GM12875 (cell line): ENCODE results near the gene NOSTRIN.
"Not testable (repeated sequence)": the region's sequence is repeated elsewhere in the genome, so short reads cannot be mapped to it uniquely, and the experiment has no call there.

ENCODE experiments used
- H3K4me3 ChIP-seq: one replicate; pipeline ENCODE4 v1.5.1; 2011; ENCODE audit warnings: low read depth, low read length, control low read depth
- CTCF ChIP-seq: IDR thresholded peaks from 2 replicates; pipeline ENCODE4 v1.5.1; 2011; ENCODE audit warnings: low read depth, mild to moderate bottlenecking, control low read depth, inconsistent platforms, low read length, moderate library complexity, borderline replicate concordance; ENCODE audit not compliant: insufficient read depth

The NOSTRIN gene

GRCh38 chr2:168790226-168790902 lies 12.1 kb upstream of the NOSTRIN start:
- H3K4me3 ChIP-seq = no peak overlapping the region
- TF ChIP-seq CTCF = no peak

DNA sequence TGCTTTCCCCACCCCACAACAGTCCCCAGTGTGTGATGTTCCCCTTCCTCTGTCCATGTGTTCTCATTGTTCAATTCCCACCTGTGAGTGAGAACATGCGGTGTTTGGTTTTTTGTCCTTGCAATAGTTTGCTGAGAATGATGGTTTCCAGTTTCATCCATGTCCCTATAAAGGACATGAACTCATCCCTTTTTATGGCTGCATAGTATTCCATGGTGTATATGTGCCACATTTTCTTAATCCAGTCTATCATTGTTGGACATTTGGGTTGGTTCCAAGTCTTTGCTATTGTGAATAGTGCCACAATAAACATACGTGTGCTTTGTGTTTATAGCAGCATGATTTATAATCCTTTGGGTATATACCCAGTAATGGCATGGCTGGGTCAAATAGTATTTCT lies 11.3 kb upstream of the NOSTRIN start:
- H3K4me3 ChIP-seq = not testable (repeated sequence)

DNA sequence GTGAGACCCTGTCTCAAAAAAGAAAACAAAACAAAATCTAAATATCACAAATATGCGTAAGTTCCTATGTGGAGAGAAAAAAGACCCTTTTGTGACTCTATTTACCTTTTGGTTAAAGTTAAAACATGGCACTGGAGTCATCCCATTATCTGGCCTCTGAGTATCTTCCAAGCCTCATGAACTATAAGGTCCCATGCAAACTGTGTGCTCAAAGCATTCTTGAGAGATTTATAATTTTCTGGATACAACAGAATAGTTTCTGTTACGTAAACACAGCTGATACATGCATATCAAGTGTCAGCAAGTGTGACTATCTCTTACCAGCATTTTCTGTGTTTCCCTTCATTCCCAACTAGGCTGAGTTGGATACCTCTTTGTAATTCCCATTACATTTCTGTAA lies 8.8 kb upstream of the NOSTRIN start:
- no peak overlapping the region for H3K4me3 ChIP-seq
- no peak for TF ChIP-seq CTCF

DNA sequence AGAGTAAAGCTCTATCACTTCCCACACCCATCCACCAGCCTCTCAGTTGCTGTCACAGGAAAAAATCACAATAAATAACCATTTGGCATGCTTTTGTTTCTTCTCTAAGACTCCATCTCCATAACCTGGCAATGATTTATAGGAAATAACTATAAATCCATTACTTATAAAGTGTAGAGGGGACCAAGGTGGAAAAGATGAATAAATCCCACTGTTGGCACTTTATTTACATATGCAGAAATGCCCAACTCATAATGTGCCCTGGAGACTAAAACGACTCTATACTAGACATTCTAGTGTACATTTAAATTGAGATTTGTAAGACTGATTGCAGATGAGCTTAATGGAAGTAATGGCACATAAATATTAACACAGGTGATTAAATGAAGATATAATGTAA lies 7.5 kb upstream of the NOSTRIN start:
- TF ChIP-seq CTCF = no peak
- no peak overlapping the region for H3K4me3 ChIP-seq

DNA sequence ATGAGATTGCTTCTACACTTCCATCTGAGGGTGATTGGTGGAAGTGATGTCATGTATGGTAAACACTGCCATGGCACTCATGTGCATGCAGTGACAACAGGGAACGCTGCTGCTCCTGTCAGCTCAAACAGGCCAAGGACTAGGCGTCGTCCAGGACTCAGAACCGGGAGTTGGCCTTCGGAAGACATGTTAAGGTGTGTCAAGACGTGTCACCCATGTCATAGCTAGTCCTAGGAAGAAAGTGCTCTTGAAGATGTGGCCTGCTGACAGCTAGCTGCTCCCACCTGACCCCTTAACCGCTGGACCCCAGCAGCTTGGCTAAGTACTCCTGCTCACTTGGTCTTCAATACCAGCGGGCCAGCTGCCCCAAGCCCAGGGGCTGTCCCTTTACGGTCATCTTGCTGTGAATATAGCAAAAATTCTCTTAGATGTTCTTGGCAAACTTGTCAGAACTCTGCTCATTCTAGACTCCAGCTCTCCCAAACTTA lies 6.3 kb upstream of the NOSTRIN start:
- no peak for TF ChIP-seq CTCF
- no peak overlapping the region for H3K4me3 ChIP-seq

GRCh38 chr2:168796583-168797285 lies 5.7 kb upstream of the NOSTRIN start:
- no peak overlapping the region for H3K4me3 ChIP-seq
- no peak for TF ChIP-seq CTCF

GRCh38 chr2:168797286-168797655 lies 5.2 kb upstream of the NOSTRIN start:
- no peak overlapping the region for H3K4me3 ChIP-seq
- TF ChIP-seq CTCF = no peak
